Subcutaneous abdominal adipose tissue (tissue), 5 donors: ENCODE results near the gene ZNF423.

Experiments
- H3K27ac ChIP-seq: one replicate; pipeline ENCODE4 v1.7.0; 2013; ENCODE audit warnings: low read depth, mild to moderate bottlenecking, inconsistent platforms, low read length, moderate library complexity
- H3K27me3 ChIP-seq, 5 donors: one replicate each; pipeline ENCODE4 v1.7.0; 2013; ENCODE audit warnings: low read length in 5 of 5, inconsistent platforms in 1 of 5; ENCODE audit not compliant: control insufficient read depth in 5 of 5, insufficient read depth in 4 of 5
- H3K36me3 ChIP-seq, 5 donors: one replicate each; pipeline ENCODE4 v1.7.0; 2013; ENCODE audit warnings: low read length in 5 of 5; ENCODE audit not compliant: control insufficient read depth in 5 of 5, insufficient read depth in 5 of 5
- H3K4me1 ChIP-seq, 5 donors: one replicate each; pipeline ENCODE4 v1.7.0; 2013; ENCODE audit warnings: low read length in 5 of 5, mild to moderate bottlenecking in 3 of 5, moderate library complexity in 1 of 5; ENCODE audit not compliant: control insufficient read depth in 5 of 5, insufficient read depth in 5 of 5
- H3K4me3 ChIP-seq, 5 donors: one replicate each; pipeline ENCODE4 v1.7.0; 2013; ENCODE audit warnings: low read length in 5 of 5, low read depth in 1 of 5
- H3K9ac ChIP-seq, 5 donors: one replicate each; pipeline ENCODE4 v1.7.0; 2013; ENCODE audit warnings: low read length in 5 of 5, mild to moderate bottlenecking in 4 of 5, moderate library complexity in 3 of 5
- H3K9me3 ChIP-seq, 5 donors: one replicate each; pipeline ENCODE4 v1.7.0; 2013; ENCODE audit warnings: low read length in 5 of 5; ENCODE audit not compliant: control insufficient read depth in 5 of 5
- donor health status: healthy.
- donor health status: healthy.
- donor health status: healthy.
- donor health status: healthy.
- donor health status: healthy.

The ZNF423 gene

DNA sequence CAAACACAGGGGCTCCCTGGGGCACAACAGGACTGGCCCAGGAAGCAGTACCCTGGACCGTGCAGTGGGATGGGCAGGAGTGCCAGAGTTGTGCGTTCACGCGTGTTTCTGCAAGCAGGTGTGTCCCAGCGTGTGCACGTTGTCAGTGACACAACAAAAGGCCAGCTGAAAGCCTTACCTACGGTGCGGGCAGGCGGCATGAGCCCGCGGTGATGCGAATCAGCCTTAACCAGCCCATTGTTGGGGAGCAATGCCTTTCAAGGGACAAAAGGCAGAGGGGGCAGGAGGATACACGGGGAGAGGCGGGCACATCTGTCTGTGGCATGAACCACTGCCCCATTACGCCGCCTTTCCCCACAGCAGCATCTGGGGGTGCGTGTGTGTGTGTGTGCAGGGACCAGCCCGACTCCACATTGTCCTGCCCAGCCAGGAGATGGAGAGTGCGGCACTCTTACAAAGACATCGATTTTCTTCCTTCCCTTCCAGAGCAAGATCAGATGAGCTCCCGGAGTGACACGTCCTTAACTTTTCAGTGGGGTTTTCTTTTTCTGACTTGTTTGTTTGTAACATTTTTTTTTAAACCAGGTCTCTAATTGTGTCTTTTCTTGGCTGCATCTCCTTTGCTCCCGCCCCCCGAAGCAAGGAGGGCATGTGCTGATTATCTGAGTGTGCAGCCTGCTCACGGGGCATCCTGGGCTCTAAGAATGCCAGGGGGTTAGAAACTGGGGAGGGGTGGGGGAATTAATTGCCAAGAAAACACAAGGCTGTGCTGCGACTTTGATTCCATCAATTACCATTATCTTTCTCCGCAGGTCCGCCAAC is 158.1 kb downstream of the ZNF423 start:
- H3K4me1 ChIP-seq = peaks cover 8 to 46% (median 45%) of the 10 kb centered on the region in 5 donors
- no peak overlapping the region for H3K4me3 ChIP-seq

GRCh38 chr16:49696414-49697101 is 159.4 kb downstream of the ZNF423 start:
- H3K4me1 ChIP-seq = peaks cover 8 to 33% (median 32%) of the 10 kb centered on the region in 5 donors
- H3K27me3 ChIP-seq = no peaks in the 10 kb centered on the region
- no peaks in the 10 kb centered on the region for H3K9me3 ChIP-seq
- H3K4me3 ChIP-seq = no peak overlapping the region
- no peaks in the 10 kb centered on the region for H3K36me3 ChIP-seq
- H3K27ac ChIP-seq = no peak overlapping the region
- H3K9ac ChIP-seq = no peak overlapping the region

More for the DNA sequence above, 158.1 kb downstream of the ZNF423 start:
- no peak overlapping the region for H3K27ac ChIP-seq
- no peaks in the 10 kb centered on the region for H3K36me3 ChIP-seq
- H3K9ac ChIP-seq = no peak overlapping the region
- no peaks in the 10 kb centered on the region for H3K9me3 ChIP-seq
- no peaks in the 10 kb centered on the region for H3K27me3 ChIP-seq

DNA sequence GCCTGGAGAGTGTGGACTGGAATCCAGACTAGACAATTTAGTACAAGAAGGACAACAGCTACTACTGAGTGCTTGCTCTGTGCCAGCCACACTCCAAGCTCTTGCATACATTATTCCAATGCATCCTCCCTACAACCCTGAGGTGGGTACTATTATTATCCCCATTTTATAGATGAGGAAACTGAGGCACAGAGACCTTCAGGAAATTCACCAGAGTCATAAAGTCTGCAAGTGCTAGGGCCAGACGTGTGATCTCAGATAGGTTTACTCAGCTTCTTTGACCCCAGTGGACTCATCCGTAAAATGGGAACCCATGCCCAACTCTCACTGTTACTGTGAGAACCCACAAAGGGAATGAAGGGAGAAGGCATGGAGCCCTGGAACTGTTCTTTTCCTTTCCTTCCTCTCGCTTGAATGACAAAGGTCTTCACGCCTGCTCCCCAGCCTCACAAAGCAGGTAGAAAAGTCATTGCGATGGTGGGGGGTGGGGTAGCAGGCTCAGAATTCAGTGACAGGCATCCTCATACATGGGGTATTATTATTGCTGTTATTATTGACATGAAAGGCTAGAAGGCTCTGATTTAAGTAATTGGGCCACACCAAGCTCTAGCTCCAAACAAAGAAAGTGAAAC is 160.0 kb downstream of the ZNF423 start:
- Histone ChIP-seq H3K36me3 (no peaks in the 10 kb centered on the region), H3K4me3 (no peak overlapping the region), H3K9ac (no peak overlapping the region), H3K4me1 (peaks cover 8 to 27% (median 26%) of the 10 kb centered on the region in 5 donors), H3K27ac (no peak overlapping the region), H3K9me3 (no peaks in the 10 kb centered on the region), H3K27me3 (no peaks in the 10 kb centered on the region)

DNA sequence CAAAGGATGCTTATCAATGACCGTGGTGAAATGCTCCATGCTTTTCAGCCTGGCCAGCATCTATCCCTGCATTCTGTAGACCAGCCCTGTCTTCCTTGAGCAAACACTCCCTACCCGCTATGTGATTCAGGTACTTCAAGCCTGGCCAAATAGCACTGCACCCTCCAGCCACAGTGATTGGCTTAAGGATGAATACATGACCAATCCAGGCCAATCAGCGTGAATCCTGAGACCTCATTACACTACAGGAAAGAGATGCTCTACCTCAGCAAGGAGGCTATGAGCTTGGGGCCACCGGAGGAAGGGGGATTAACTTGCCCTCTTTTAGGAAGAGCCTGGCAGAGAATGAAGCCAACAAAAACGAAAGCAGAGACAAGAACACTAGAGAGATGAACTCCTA is 162.5 kb downstream of the ZNF423 start:
- H3K4me3 ChIP-seq = no peak overlapping the region
- no peaks in the 10 kb centered on the region for H3K9me3 ChIP-seq
- H3K27me3 ChIP-seq = no peaks in the 10 kb centered on the region
- H3K27ac ChIP-seq = no peak overlapping the region
- peaks cover 0 to 2% (median 1%) of the 10 kb centered on the region in 5 donors for H3K4me1 ChIP-seq
- no peak overlapping the region for H3K9ac ChIP-seq
- H3K36me3 ChIP-seq = peaks cover 0 to 4% (median 0%) of the 10 kb centered on the region in 5 donors

GRCh38 chr16:49690778-49691177 is 165.1 kb downstream of the ZNF423 start:
- H3K36me3 ChIP-seq = peaks cover 0 to 4% (median 0%) of the 10 kb centered on the region in 5 donors
- no peaks in the 10 kb centered on the region for H3K9me3 ChIP-seq
- no peaks in the 10 kb centered on the region for H3K27me3 ChIP-seq
- no peak overlapping the region for H3K4me3 ChIP-seq
- no peak overlapping the region for H3K27ac ChIP-seq
- H3K9ac ChIP-seq = no peak overlapping the region
- no peaks in the 10 kb centered on the region for H3K4me1 ChIP-seq

- Histone ChIP-seq H3K4me1 (no peaks in the 10 kb centered on the region), H3K9ac (no peak overlapping the region), H3K9me3 (no peaks in the 10 kb centered on the region), H3K27me3 (no peaks in the 10 kb centered on the region), H3K4me3 (no peak overlapping the region), H3K36me3 (peaks cover 0 to 4% (median 0%) of the 10 kb centered on the region in 5 donors), H3K27ac (no peak overlapping the region)
These were observed 167.7 kb downstream of the ZNF423 start for GRCh38 chr16:49688036-49688697.

DNA sequence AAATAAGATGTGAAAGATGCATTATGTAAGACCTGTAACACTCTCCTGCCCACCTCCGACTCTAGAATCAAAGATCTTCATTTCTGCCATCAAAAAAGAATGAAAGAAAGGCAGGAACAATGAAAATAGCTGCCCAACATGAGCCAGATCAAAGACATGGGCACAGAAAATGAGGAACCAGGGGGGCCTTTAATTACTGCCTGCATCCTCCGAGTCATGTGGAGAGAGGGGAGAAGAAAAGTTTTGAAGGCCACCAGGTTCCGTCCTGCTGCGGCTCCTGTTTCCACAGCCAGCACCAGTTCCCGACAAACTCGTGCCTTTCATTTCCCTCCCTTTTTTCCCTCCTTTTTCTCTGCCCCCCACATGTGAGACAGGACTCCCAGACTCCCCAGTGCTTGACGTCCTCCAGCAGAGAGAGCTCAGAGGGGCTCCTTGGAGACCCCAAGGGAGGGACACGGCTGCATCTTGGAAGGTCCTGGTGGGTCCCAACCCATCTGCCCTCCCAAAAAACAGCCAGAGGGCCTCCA is 168.4 kb downstream of the ZNF423 start:
- H3K4me3 ChIP-seq = no peak overlapping the region

GRCh38 chr16:49684696-49685095 is 171.2 kb downstream of the ZNF423 start:
- Histone ChIP-seq H3K4me1 (no peaks in the 10 kb centered on the region), H3K27me3 (no peaks in the 10 kb centered on the region), H3K36me3 (peaks cover 0 to 6% (median 0%) of the 10 kb centered on the region in 5 donors), H3K9ac (no peak overlapping the region), H3K9me3 (peaks cover 0 to 7% (median 0%) of the 10 kb centered on the region in 5 donors), H3K4me3 (no peak overlapping the region), H3K27ac (no peak overlapping the region)

More for the DNA sequence above, 168.4 kb downstream of the ZNF423 start:
- Histone ChIP-seq H3K27ac (no peak overlapping the region), H3K27me3 (no peaks in the 10 kb centered on the region), H3K4me1 (no peaks in the 10 kb centered on the region), H3K36me3 (peaks cover 0 to 4% (median 0%) of the 10 kb centered on the region in 5 donors), H3K9ac (no peak overlapping the region), H3K9me3 (no peaks in the 10 kb centered on the region)

GRCh38 chr16:49682577-49683165 is 173.2 kb downstream of the ZNF423 start:
- H3K4me1 ChIP-seq = no peaks in the 10 kb centered on the region
- H3K27me3 ChIP-seq = no peaks in the 10 kb centered on the region

More at GRCh38 chr16:49682577-49683165, 173.2 kb downstream of the ZNF423 start:
- H3K4me3 ChIP-seq = no peak overlapping the region
- no peak overlapping the region for H3K27ac ChIP-seq
- H3K9ac ChIP-seq = no peak overlapping the region
- H3K9me3 ChIP-seq = peaks cover 0 to 7% (median 0%) of the 10 kb centered on the region in 5 donors
- peaks cover 0 to 2% (median 0%) of the 10 kb centered on the region in 5 donors for H3K36me3 ChIP-seq
